ENCODE data around the gene TMIGD2. TPM values are rescaled to one million over a fixed set of nuclear protein-coding genes. Genes with fewer than 3 reads are reported as not detected.
A peak's percentile ranks its signal among the peaks of the same experiment; 100 is the strongest.

The TMIGD2 gene
- total RNA-seq, 1 donor from 2014 or later, result 0.19 TPM

- Histone ChIP-seq H3K4me1 (peaks cover 6% of the 10 kb centered on the region), H3K4me3 (no peak overlapping the region), H3K79me2 (ENCODE audit: low read depth) (peaks cover 14% of the 10 kb centered on the region), H2AFZ (replicated peaks) (no peak overlapping the region), H3K27ac (no peak overlapping the region), H3K27me3 (no peaks in the 10 kb centered on the region), H3F3A (ENCODE audit: low read depth) (peaks cover 9% of the 10 kb centered on the region), H4K20me1 (ENCODE audit: low read depth) (peaks cover 15% of the 10 kb centered on the region), H3K9ac (no peak overlapping the region), H3K36me3 (no peaks in the 10 kb centered on the region), H3K9me3 (ENCODE audit: low read depth) (no peaks in the 10 kb centered on the region), H3K4me2 (no peak overlapping the region)
- H3K9me3 Mint-ChIP-seq, result no peaks in the 10 kb centered on the region
- peaks cover 6% of the 10 kb centered on the region for H3K4me1 Mint-ChIP-seq
- H3K27me3 Mint-ChIP-seq (ENCODE audit: insufficient read depth, low read depth), result peaks cover 11% of the 10 kb centered on the region
- no peak for DNase-seq (ENCODE audit: low spot score)
- H3K27ac Mint-ChIP-seq, result no peak overlapping the region
- no peak overlapping the region for H3K4me3 Mint-ChIP-seq
- no peak for TF ChIP-seq EZH2phosphoT487 (IDR thresholded peaks at IDR 0.05)
- no peak for TF ChIP-seq EZH2 (IDR thresholded peaks at IDR 0.05)
- no peak for TF ChIP-seq CTCF (IDR thresholded peaks at IDR 0.05)
- peaks cover 16% of the 10 kb centered on the region for H3K36me3 Mint-ChIP-seq
Measured at GRCh38 chr19:4347521-4347920, 45.3 kb upstream of the TMIGD2 start.

GRCh38 chr19:4346020-4346383 lies 43.8 kb upstream of the TMIGD2 start:
- peak overlapping the region; percentile 6 for H3K4me3 Mint-ChIP-seq
- no peaks in the 10 kb centered on the region for H3K9me3 Mint-ChIP-seq
- peaks cover 14% of the 10 kb centered on the region for H3K79me2 ChIP-seq (ENCODE audit: low read depth)
- peaks cover 10% of the 10 kb centered on the region for H3K4me1 Mint-ChIP-seq
- H3K4me3 ChIP-seq, result no peak overlapping the region
- peaks cover 13% of the 10 kb centered on the region for H3F3A ChIP-seq (ENCODE audit: low read depth)
- H3K27ac Mint-ChIP-seq, result peak overlapping the region; percentile 57
- no peak overlapping the region for H3K9ac ChIP-seq
- H3K27ac ChIP-seq, result no peak overlapping the region
- DNase-seq (ENCODE audit: low spot score), result no peak
- peaks cover 15% of the 10 kb centered on the region for H4K20me1 ChIP-seq (ENCODE audit: low read depth)
- peaks cover 11% of the 10 kb centered on the region for H3K27me3 Mint-ChIP-seq (ENCODE audit: insufficient read depth, low read depth)
- no peaks in the 10 kb centered on the region for H3K36me3 ChIP-seq
- peaks cover 16% of the 10 kb centered on the region for H3K36me3 Mint-ChIP-seq
- peaks cover 10% of the 10 kb centered on the region for H3K4me1 ChIP-seq
- H3K27me3 ChIP-seq, result no peaks in the 10 kb centered on the region
- TF ChIP-seq EZH2 (IDR thresholded peaks at IDR 0.05) (no peak), CTCF (IDR thresholded peaks at IDR 0.05) (no peak), EZH2phosphoT487 (IDR thresholded peaks at IDR 0.05) (no peak)
- H3K4me2 ChIP-seq, result no peak overlapping the region
- no peak overlapping the region for H2AFZ ChIP-seq (replicated peaks)
- no peaks in the 10 kb centered on the region for H3K9me3 ChIP-seq (ENCODE audit: low read depth)

- H3K27me3 ChIP-seq, result no peaks in the 10 kb centered on the region
- no peak overlapping the region for H3K9ac ChIP-seq
- peaks cover 10% of the 10 kb centered on the region for H3K4me1 ChIP-seq
- Mint-ChIP-seq H3K36me3 (peaks cover 15% of the 10 kb centered on the region), H3K27me3 (ENCODE audit: insufficient read depth, low read depth) (peaks cover 11% of the 10 kb centered on the region), H3K9me3 (no peaks in the 10 kb centered on the region), H3K4me3 (peak overlapping the region; percentile 79), H3K27ac (peak overlapping the region; percentile 46), H3K4me1 (peaks cover 10% of the 10 kb centered on the region)
- H3K27ac ChIP-seq, result no peak overlapping the region
- no peak overlapping the region for H2AFZ ChIP-seq (replicated peaks)
- H3K36me3 ChIP-seq, result no peaks in the 10 kb centered on the region
- H3F3A ChIP-seq (ENCODE audit: low read depth), result peaks cover 17% of the 10 kb centered on the region
- peaks cover 15% of the 10 kb centered on the region for H4K20me1 ChIP-seq (ENCODE audit: low read depth)
- no peak overlapping the region for H3K4me3 ChIP-seq
- peaks cover 14% of the 10 kb centered on the region for H3K79me2 ChIP-seq (ENCODE audit: low read depth)
- no peak for DNase-seq (ENCODE audit: low spot score)
- no peak for TF ChIP-seq CTCF (IDR thresholded peaks at IDR 0.05)
- no peak for TF ChIP-seq EZH2phosphoT487 (IDR thresholded peaks at IDR 0.05)
- TF ChIP-seq EZH2 (IDR thresholded peaks at IDR 0.05), result no peak
- no peaks in the 10 kb centered on the region for H3K9me3 ChIP-seq (ENCODE audit: low read depth)
- no peak overlapping the region for H3K4me2 ChIP-seq
Measured at GRCh38 chr19:4345342-4346019, 43.3 kb upstream of the TMIGD2 start.

All from neural progenitor cell (in vitro differentiated cells).